Measurements from ENCODE around the gene LRATD1. TPM values are rescaled to one million over a fixed set of nuclear protein-coding genes. Genes with fewer than 3 reads are reported as not detected.

Gene LRATD1
- total and polyA plus RNA-seq, 4 donors: 3.7 to 23.0 (median 9.0) TPM

- Histone ChIP-seq H3K36me3 (ENCODE audit: control insufficient read depth in 4 of 4, insufficient read depth in 4 of 4, low read length in 4 of 4) (no peaks in the 10 kb centered on the region), H3K27me3 (ENCODE audit: control insufficient read depth in 3 of 3, insufficient read depth in 3 of 3, low read length in 2 of 3) (peaks cover 0 to 51% (median 25%) of the 10 kb centered on the region in 3 donors), H3K4me3 (peak overlapping the region; percentile 45), H3K4me1 (ENCODE audit: control insufficient read depth in 5 of 5, insufficient read depth in 5 of 5, low read length in 5 of 5) (peaks cover 5 to 38% (median 6%) of the 10 kb centered on the region in 5 donors), H3K9me3 (ENCODE audit: control insufficient read depth in 4 of 4, insufficient read depth in 3 of 4, low read length in 3 of 4) (no peaks in the 10 kb centered on the region), H3K9ac (ENCODE audit: insufficient read depth in 1 of 2, low read length in 2 of 2) (no peak overlapping the region), H3K27ac (ENCODE audit: low read depth in 1 of 2, low read length in 1 of 2) (peak overlapping the region in 1 of 2 donors; percentile 87)
- WGBS, 2 donors: 5% methylated on average over 42 of the region's 42 CpGs
- DNase-seq: peak in 2 of 3 donors; percentile 4 to 8
- ATAC-seq (ENCODE audit: insufficient read depth, low FRiP score): no peak
- no peak for TF ChIP-seq CTCF (IDR thresholded peaks at IDR 0.05; ENCODE audit: control extremely low read depth, extremely low read depth)
These were observed 1.1 kb downstream of the LRATD1 start for GRCh38 chr2:14633461-14634181.

- H3K36me3 ChIP-seq (ENCODE audit: control insufficient read depth in 4 of 4, insufficient read depth in 4 of 4, low read length in 4 of 4): no peaks in the 10 kb centered on the region
- ATAC-seq (ENCODE audit: insufficient read depth, low FRiP score) (no peak), DNase-seq (no peak)
- peak overlapping the region; percentile 45 for H3K4me3 ChIP-seq
- no peak for TF ChIP-seq CTCF (IDR thresholded peaks at IDR 0.05; ENCODE audit: control extremely low read depth, extremely low read depth)
- no peaks in the 10 kb centered on the region for H3K9me3 ChIP-seq (ENCODE audit: control insufficient read depth in 4 of 4, insufficient read depth in 3 of 4, low read length in 3 of 4)
- WGBS, 2 donors: 1 to 5% methylated on average over 30 to 31 of the region's 31 CpGs
- no peak overlapping the region for H3K9ac ChIP-seq (ENCODE audit: insufficient read depth in 1 of 2, low read length in 2 of 2)
- peaks cover 0 to 51% (median 25%) of the 10 kb centered on the region in 3 donors for H3K27me3 ChIP-seq (ENCODE audit: control insufficient read depth in 3 of 3, insufficient read depth in 3 of 3, low read length in 2 of 3)
- peaks cover 5 to 38% (median 9%) of the 10 kb centered on the region in 5 donors for H3K4me1 ChIP-seq (ENCODE audit: control insufficient read depth in 5 of 5, insufficient read depth in 5 of 5, low read length in 5 of 5)
- H3K27ac ChIP-seq (ENCODE audit: low read depth in 1 of 2, low read length in 1 of 2): peak overlapping the region in 1 of 2 donors; percentile 87
These were observed 1.6 kb downstream of the LRATD1 start for GRCh38 chr2:14634182-14634488.

- peak; percentile 21 for TF ChIP-seq CTCF (IDR thresholded peaks at IDR 0.05; ENCODE audit: control extremely low read depth, extremely low read depth)
- peak overlapping the region in 1 of 2 donors; percentile 87 for H3K27ac ChIP-seq (ENCODE audit: low read depth in 1 of 2, low read length in 1 of 2)
- peak overlapping the region; percentile 45 for H3K4me3 ChIP-seq
- peaks cover 5 to 38% (median 9%) of the 10 kb centered on the region in 5 donors for H3K4me1 ChIP-seq (ENCODE audit: control insufficient read depth in 5 of 5, insufficient read depth in 5 of 5, low read length in 5 of 5)
- ATAC-seq (ENCODE audit: insufficient read depth, low FRiP score): peak; percentile 74
- DNase-seq: peak; percentile 61 to 81 (median 80)
- no peaks in the 10 kb centered on the region for H3K9me3 ChIP-seq (ENCODE audit: control insufficient read depth in 4 of 4, insufficient read depth in 3 of 4, low read length in 3 of 4)
- no peaks in the 10 kb centered on the region for H3K36me3 ChIP-seq (ENCODE audit: control insufficient read depth in 4 of 4, insufficient read depth in 4 of 4, low read length in 4 of 4)
- peak overlapping the region in 1 of 2 donors; percentile 36 for H3K9ac ChIP-seq (ENCODE audit: insufficient read depth in 1 of 2, low read length in 2 of 2)
- 2% methylated on average over 68 to 81 of the region's 81 CpGs for WGBS, 2 donors
- peaks cover 0 to 47% (median 25%) of the 10 kb centered on the region in 3 donors for H3K27me3 ChIP-seq (ENCODE audit: control insufficient read depth in 3 of 3, insufficient read depth in 3 of 3, low read length in 2 of 3)
These were observed 2.2 kb downstream of the LRATD1 start for GRCh38 chr2:14634489-14635390.

Measured in lung (tissue), 12 donors.